H9 (cell line): Measurements from ENCODE around the gene TERB1. TPM values are rescaled to one million over a fixed set of nuclear protein-coding genes. Genes with fewer than 3 reads are reported as not detected.

Source experiments
- DNase-seq: peaks from one replicate; pipeline ENCODE4 v3.0.0-alpha.2; 2017
- H2AFZ ChIP-seq: one replicate; pipeline ENCODE4 v1.6.1; 2013; ENCODE audit warnings: mild to moderate bottlenecking, low read length, control low read depth, moderate library complexity
- H2AK5ac ChIP-seq: 2 replicates; pipeline ENCODE4 v1.6.1; 2013; ENCODE audit warnings: low read length, control low read depth, mixed read lengths; ENCODE audit not compliant: insufficient read length
- H2BK120ac ChIP-seq: one replicate; pipeline ENCODE4 v1.6.1; 2013; ENCODE audit warnings: low read depth, mild to moderate bottlenecking, low read length, control low read depth, inconsistent platforms; ENCODE audit not compliant: poor library complexity, severe bottlenecking
- H2BK12ac ChIP-seq: 2 replicates; pipeline ENCODE4 v1.6.1; 2013; ENCODE audit warnings: low read length, control low read depth, mixed read lengths, low read depth; ENCODE audit not compliant: insufficient read length
- H2BK15ac ChIP-seq: 2 replicates; pipeline ENCODE4 v1.6.1; 2013; ENCODE audit warnings: low read depth, low read length, control low read depth
- H2BK20ac ChIP-seq: one replicate; pipeline ENCODE4 v1.6.1; 2013; ENCODE audit warnings: low read depth, mild to moderate bottlenecking, low read length, control low read depth, inconsistent platforms; ENCODE audit not compliant: poor library complexity, severe bottlenecking
- H2BK5ac ChIP-seq: 2 replicates; pipeline ENCODE4 v1.6.1; 2013; ENCODE audit warnings: low read length, control low read depth, mixed read lengths; ENCODE audit not compliant: insufficient read length
- H3K14ac ChIP-seq: 2 replicates; pipeline ENCODE4 v1.6.1; 2013; ENCODE audit warnings: low read length, control low read depth; ENCODE audit not compliant: insufficient read depth
- H3K18ac ChIP-seq: 2 replicates; pipeline ENCODE4 v1.6.1; 2013; ENCODE audit warnings: low read depth, mild to moderate bottlenecking, mixed read lengths, low read length, control low read depth; ENCODE audit not compliant: insufficient read length
- H3K23ac ChIP-seq: 2 replicates; pipeline ENCODE4 v1.6.1; 2013; ENCODE audit warnings: low read length, control low read depth, mixed read lengths, low read depth; ENCODE audit not compliant: insufficient read length
- H3K23me2 ChIP-seq: 2 replicates; pipeline ENCODE4 v1.6.1; 2013; ENCODE audit warnings: low read depth, mild to moderate bottlenecking, mixed read lengths, low read length, control low read depth; ENCODE audit not compliant: insufficient read length, poor library complexity, severe bottlenecking
- H3K27ac ChIP-seq: 2 replicates; pipeline ENCODE4 v1.5.1; 2013; ENCODE audit warnings: low read length, control low read depth, mixed read lengths, low read depth; ENCODE audit not compliant: insufficient read length
- H3K27me3 ChIP-seq: 2 replicates; pipeline ENCODE4 v1.6.1; 2013; ENCODE audit warnings: low read length, control low read depth, inconsistent platforms; ENCODE audit not compliant: insufficient read depth
- H3K4ac ChIP-seq: 2 replicates; pipeline ENCODE4 v1.6.1; 2013; ENCODE audit warnings: low read depth, mild to moderate bottlenecking, control low read depth, inconsistent platforms, low read length, moderate library complexity
- H3K4me1 ChIP-seq: 2 replicates; pipeline ENCODE4 v1.6.1; 2013; ENCODE audit warnings: low read length, control low read depth, inconsistent platforms; ENCODE audit not compliant: insufficient read depth
- H3K4me2 ChIP-seq: 2 replicates; pipeline ENCODE4 v1.6.1; 2013; ENCODE audit warnings: low read length, control low read depth, mixed read lengths; ENCODE audit not compliant: insufficient read length, insufficient read depth
- H3K56ac ChIP-seq: 2 replicates; pipeline ENCODE4 v1.6.1; 2013; ENCODE audit warnings: low read depth, mild to moderate bottlenecking, mixed read lengths, low read length, control low read depth; ENCODE audit not compliant: insufficient read length
- H3K79me1 ChIP-seq: 2 replicates; pipeline ENCODE4 v1.6.1; 2013; ENCODE audit warnings: low read depth, mild to moderate bottlenecking, moderate library complexity, low read length, control low read depth, inconsistent platforms; ENCODE audit not compliant: insufficient read depth, poor library complexity, severe bottlenecking
- H3K79me2 ChIP-seq: 2 replicates; pipeline ENCODE4 v1.6.1; 2013; ENCODE audit warnings: low read length, control low read depth, inconsistent platforms; ENCODE audit not compliant: insufficient read depth
- H3K9ac ChIP-seq: 2 replicates; pipeline ENCODE4 v1.6.1; 2013; ENCODE audit warnings: low read length, control low read depth, mixed read lengths; ENCODE audit not compliant: insufficient read length; ENCODE audit errors: extremely low read depth
- H3K9me3 ChIP-seq: one replicate; pipeline ENCODE4 v1.6.1; 2013; ENCODE audit warnings: low read depth, low read length, inconsistent platforms; ENCODE audit not compliant: control insufficient read depth
- H3T11ph ChIP-seq: one replicate; pipeline ENCODE4 v1.6.1; 2013; ENCODE audit warnings: mild to moderate bottlenecking, low read length, control low read depth, inconsistent platforms
- H4K20me1 ChIP-seq: one replicate; pipeline ENCODE4 v1.6.1; 2013; ENCODE audit not compliant: control insufficient read depth, insufficient read length, insufficient read depth
- H4K5ac ChIP-seq: 2 replicates; pipeline ENCODE4 v1.6.1; 2013; ENCODE audit warnings: low read depth, mild to moderate bottlenecking, mixed read lengths, low read length, control low read depth; ENCODE audit not compliant: insufficient read length
- H4K8ac ChIP-seq: replicated peaks from 2 replicates; pipeline ENCODE4 v1.6.1; 2013; ENCODE audit warnings: low read length, control low read depth, mixed read lengths, low read depth; ENCODE audit not compliant: insufficient read length
- H4K91ac ChIP-seq: 2 replicates; pipeline ENCODE4 v1.6.1; 2013; ENCODE audit warnings: low read depth, mild to moderate bottlenecking, moderate library complexity, mixed read lengths, low read length, control low read depth; ENCODE audit not compliant: insufficient read length
- H3K27ac Mint-ChIP-seq, 3 experiments: 2 replicates in 2 of 3; 3 replicates in 1 of 3; pipeline ENCODE4 v1.8.0; 2020 to 2021; ENCODE audit warnings: mixed read lengths in 3 of 3, mild to moderate bottlenecking in 1 of 3, moderate library complexity in 1 of 3
- H3K27me3 Mint-ChIP-seq: 2 replicates; pipeline ENCODE4 v1.8.0; 2021; ENCODE audit warnings: low read depth, mild to moderate bottlenecking, moderate library complexity, mixed read lengths
- H3K36me3 Mint-ChIP-seq, 3 experiments: 2 replicates in 2 of 3; 3 replicates in 1 of 3; pipeline ENCODE4 v1.8.0; 2020 to 2021; ENCODE audit warnings: low read depth in 3 of 3, mixed read lengths in 3 of 3; ENCODE audit not compliant: insufficient read depth in 1 of 3
- H3K4me1 Mint-ChIP-seq, 2 experiments: 2 replicates each; pipeline ENCODE4 v1.8.0; 2020; ENCODE audit warnings: mixed read lengths in 2 of 2
- H3K4me3 Mint-ChIP-seq, 2 experiments: 2 replicates in 1 of 2; 3 replicates in 1 of 2; pipeline ENCODE4 v1.8.0; 2020 to 2021; ENCODE audit warnings: mild to moderate bottlenecking in 2 of 2, mixed read lengths in 2 of 2, moderate library complexity in 1 of 2
- H3K9me3 Mint-ChIP-seq, 2 experiments: 2 replicates in 1 of 2; 3 replicates in 1 of 2; pipeline ENCODE4 v1.8.0; 2020; ENCODE audit warnings: mild to moderate bottlenecking in 2 of 2, mixed read lengths in 2 of 2, moderate library complexity in 1 of 2
- CTCF ChIP-seq: fragments of 200-600 bp; sonication (generic); conservative IDR thresholded peaks from 3 replicates; pipeline ENCODE4 v1.8.0; 2021; ENCODE audit warnings: antibody characterized with exemption, mild to moderate bottlenecking
- WGBS: extraction: QIAGEN DNeasy Blood & Tissue Kit; methylation state at CpG from one replicate; pipeline ENCODE4 v1.1.7; 2013; ENCODE audit warnings: missing lambda C conversion rate, low lambda C conversion rate, mixed read lengths; ENCODE audit not compliant: insufficient read length; ENCODE audit errors: extremely low coverage; 5-methylcytosine and 5-hydroxymethylcytosine counted together
- total RNA-seq: library from RNA; stranded (reverse); gene quantifications from 2 replicates; pipeline ENCODE4 v1.2.1, GENCODE V29; 2021

Gene TERB1
- total RNA-seq, 1 experiment from 2014 or later, result not detected

- Histone ChIP-seq H2BK15ac (no peak overlapping the region), H3K27ac (no peak overlapping the region), H3K27me3 (no peaks in the 10 kb centered on the region), H3K14ac (no peak overlapping the region), H3K4me1 (no peaks in the 10 kb centered on the region), H3K79me2 (no peaks in the 10 kb centered on the region), H3K56ac (no peak overlapping the region), H4K20me1 (no peaks in the 10 kb centered on the region), H3K18ac (no peak overlapping the region), H2BK20ac (no peak overlapping the region), H3K4me2 (no peak overlapping the region), H3T11ph (no peak overlapping the region), H3K79me1 (no peaks in the 10 kb centered on the region), H3K9me3 (no peaks in the 10 kb centered on the region), H4K5ac (no peak overlapping the region), H3K23me2 (no peaks in the 10 kb centered on the region), H3K9ac (no peak overlapping the region), H3K4ac (no peak overlapping the region), H2AFZ (no peak overlapping the region), H4K8ac (no peak overlapping the region), H4K91ac (no peak overlapping the region), H2BK120ac (no peak overlapping the region), H2AK5ac (no peak overlapping the region), H3K23ac (no peak overlapping the region), H2BK12ac (no peak overlapping the region), H2BK5ac (no peak overlapping the region)
- WGBS, result no CpG with 5 or more reads among the region's 11 CpGs
- no peak for TF ChIP-seq CTCF
- peaks cover 3% of the 10 kb centered on the region for H3K27me3 Mint-ChIP-seq
- no peak overlapping the region for H3K27ac Mint-ChIP-seq
- H3K4me1 Mint-ChIP-seq, result peaks cover 0 to 9% of the 10 kb centered on the region in 2 experiments; a peak in 2 of 4 replicates
- no peak overlapping the region for H3K4me3 Mint-ChIP-seq
- H3K36me3 Mint-ChIP-seq, result peaks cover 0 to 1% (median 0%) of the 10 kb centered on the region in 3 experiments; a peak in 1 of 7 replicates
- no peak for DNase-seq
- H3K9me3 Mint-ChIP-seq, result peaks cover 2 to 4% of the 10 kb centered on the region in 2 experiments; a peak in 2 of 5 replicates
Observed at GRCh38 chr16:66705790-66706505, 95.4 kb downstream of the TERB1 start.

Other genes with a start within 250 kb of the TERB1 start
- 23.1 and 25.9 TPM in 2 replicates for gene CKLF, start 249.0 kb downstream of the TERB1 start, total RNA-seq
- 2.1 and 2.6 TPM in 2 replicates for gene CMTM1, start 235.1 kb downstream of the TERB1 start, total RNA-seq
- gene CMTM2, start 222.1 kb downstream of the TERB1 start, total RNA-seq, result not detected in 2 replicates
- 39.2 and 41.0 TPM in 2 replicates for gene CMTM3, start 196.9 kb downstream of the TERB1 start, total RNA-seq
- gene CMTM4, start 104.8 kb downstream of the TERB1 start, total RNA-seq, result 39.8 and 40.5 TPM in 2 replicates
- gene DYNC1LI2, start 50.0 kb downstream of the TERB1 start, total RNA-seq, result 94.2 and 100 TPM in 2 replicates
- gene NAE1, start 29.4 kb upstream of the TERB1 start, total RNA-seq, result 131 and 144 TPM in 2 replicates
- 0.55 and 0.81 TPM in 2 replicates for gene CA7, start 42.8 kb upstream of the TERB1 start, total RNA-seq
- 22.0 and 23.1 TPM in 2 replicates for gene PDP2, start 78.9 kb upstream of the TERB1 start, total RNA-seq
- not detected in 2 replicates for gene CDH16, start 117.3 kb upstream of the TERB1 start, total RNA-seq
- 0.44 and 0.72 TPM in 2 replicates for gene RRAD, start 124.0 kb upstream of the TERB1 start, total RNA-seq
- 83.0 and 85.7 TPM in 2 replicates for gene CIAO2B, start 132.8 kb upstream of the TERB1 start, total RNA-seq
- gene CES2, start 133.9 kb upstream of the TERB1 start, total RNA-seq, result 25.8 and 28.2 TPM in 2 replicates
- gene CES3, start 159.7 kb upstream of the TERB1 start, total RNA-seq, result 3.4 and 3.7 TPM in 2 replicates
- gene CES4A, start 187.0 kb upstream of the TERB1 start, total RNA-seq, result 1.8 and 1.9 TPM in 2 replicates
- gene CBFB, start 227.6 kb upstream of the TERB1 start, total RNA-seq, result 76.3 and 84.3 TPM in 2 replicates